Tibial nerve (tissue), 4 donors: ENCODE data around the gene CABLES1. TPM values are rescaled to one million over a fixed set of nuclear protein-coding genes. Genes with fewer than 3 reads are reported as not detected.

ENCODE experiments used
- DNase-seq, 2 donors: peaks; one replicate each; pipeline ENCODE4 v3.0.0-alpha.2; 2019; ENCODE audit warnings: low spot score in 2 of 2
- H3K27ac ChIP-seq, 4 donors: fragments of 200-600 bp; sonication (generic) in 3 of 4; one replicate each; pipeline ENCODE4 v1.5.1; 2017 to 2019; ENCODE audit warnings: mild to moderate bottlenecking in 1 of 4
- H3K27me3 ChIP-seq, 2 donors: fragments of 200-600 bp; sonication (generic) in 1 of 2; one replicate each; pipeline versions ENCODE4 v1.5.1 to v1.6.0; 2017 to 2019
- H3K36me3 ChIP-seq, 3 donors: fragments of 200-600 bp; sonication (generic); one replicate each; pipeline ENCODE4 v1.5.1; 2018 to 2019
- H3K4me1 ChIP-seq, 4 donors: fragments of 200-600 bp; sonication (generic) in 3 of 4; one replicate each; pipeline ENCODE4 v1.5.1; 2017 to 2019
- H3K4me3 ChIP-seq, 4 donors: fragments of 200-600 bp; sonication (generic) in 3 of 4; one replicate each; pipeline ENCODE4 v1.5.1; 2017 to 2019; ENCODE audit warnings: mild to moderate bottlenecking in 1 of 4, moderate library complexity in 1 of 4
- H3K9me3 ChIP-seq, 4 donors: fragments of 200-600 bp; sonication (generic) in 3 of 4; one replicate each; pipeline ENCODE4 v1.5.1; 2017 to 2019
- CTCF ChIP-seq, 5 experiments: fragments of 200-600 bp in 3 of 5; fragments of 450-650 bp in 2 of 5; sonication (generic) in 3 of 5; IDR thresholded peaks; one replicate each; pipeline ENCODE4 v1.5.1; 2016 to 2019; ENCODE audit warnings: antibody characterized with exemption in 5 of 5, mild to moderate bottlenecking in 3 of 5, moderate library complexity in 2 of 5
- EP300 ChIP-seq, 2 donors: sonication (generic); formaldehyde crosslinking; IDR thresholded peaks; one replicate each; pipeline ENCODE4 v1.6.1; 2017; ENCODE audit warnings: antibody characterized with exemption in 2 of 2, mild to moderate bottlenecking in 1 of 2
- POLR2A ChIP-seq, 2 donors: fragments of 450-650 bp; IDR thresholded peaks; one replicate each; pipeline ENCODE4 v1.6.1; 2017; ENCODE audit warnings: antibody characterized with exemption in 2 of 2, mild to moderate bottlenecking in 2 of 2, moderate library complexity in 2 of 2
- WGBS, 2 donors: methylation state at CpG; one replicate each; pipeline ENCODE4 v1.1.5; 2018; 5-methylcytosine and 5-hydroxymethylcytosine counted together
- total RNA-seq, 4 donors: library from RNA; depleted of rRNA; stranded (reverse); fragments of >200 nt; gene quantifications; one replicate each; pipeline ENCODE4 v1.1.0, GENCODE V29; 2016

The CABLES1 gene
- total RNA-seq, 4 donors from 2014 or later, result 17.3 to 32.1 (median 21.2) TPM

DNA sequence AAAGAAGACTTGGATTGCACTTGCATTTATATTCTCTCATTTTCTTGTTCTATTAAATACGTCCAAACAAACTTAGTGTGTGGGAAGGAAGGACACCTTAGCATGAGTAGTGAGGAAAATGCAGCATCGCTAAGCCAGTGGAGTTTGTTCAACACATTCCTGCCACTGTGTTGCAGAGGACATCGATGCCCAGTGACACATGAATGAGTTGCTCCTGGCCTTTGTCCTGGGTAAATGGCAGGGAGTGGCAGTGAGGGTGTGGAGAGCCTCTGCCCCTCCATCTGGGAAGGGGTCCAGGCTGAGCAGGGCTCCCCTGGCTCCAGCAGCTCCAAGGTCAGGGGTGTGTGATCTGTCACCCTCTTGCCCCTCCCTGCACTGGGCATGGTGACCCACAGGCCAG is 75.9 kb downstream of the CABLES1 start:
- DNase-seq, result no peak
- TF ChIP-seq CTCF (IDR thresholded peaks at IDR 0.05) (no peak), POLR2A (IDR thresholded peaks at IDR 0.05) (no peak), EP300 (IDR thresholded peaks at IDR 0.05) (no peak)
- peaks cover 0 to 35% (median 0%) of the 10 kb centered on the region in 3 donors for H3K36me3 ChIP-seq
- 68 to 89% methylated on average over 3 of the region's 3 CpGs for WGBS, 2 donors
- peaks cover 0 to 52% (median 10%) of the 10 kb centered on the region in 4 donors for H3K4me1 ChIP-seq
- no peaks in the 10 kb centered on the region for H3K27me3 ChIP-seq
- H3K9me3 ChIP-seq, result peaks cover 0 to 7% (median 0%) of the 10 kb centered on the region in 4 donors
- peak overlapping the region in 1 of 4 donors; percentile 58 for H3K27ac ChIP-seq
- H3K4me3 ChIP-seq, result no peak overlapping the region

DNA sequence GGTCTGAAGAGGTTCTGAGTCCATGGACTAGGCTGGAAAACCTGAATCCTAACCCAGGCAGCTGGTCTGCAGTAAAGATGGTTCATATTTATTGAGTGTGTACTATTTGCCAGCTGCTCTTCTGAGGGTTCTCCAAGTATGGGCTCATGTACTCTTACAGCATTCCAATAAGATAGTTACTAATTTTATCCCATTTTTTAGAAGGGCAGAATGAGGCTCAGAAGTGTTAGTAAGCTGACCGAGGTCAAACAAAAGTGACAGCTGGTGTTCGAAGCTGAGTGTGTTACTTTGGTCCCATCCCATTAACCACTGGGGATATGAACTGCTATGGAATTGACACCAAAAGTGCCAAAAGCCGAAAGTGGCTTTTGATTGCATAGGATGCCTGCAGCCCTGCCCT is 76.9 kb downstream of the CABLES1 start:
- Histone ChIP-seq H3K9me3 (peaks cover 0 to 7% (median 0%) of the 10 kb centered on the region in 4 donors), H3K36me3 (peaks cover 0 to 41% (median 0%) of the 10 kb centered on the region in 3 donors), H3K27me3 (no peaks in the 10 kb centered on the region), H3K27ac (no peak overlapping the region), H3K4me1 (peaks cover 0 to 51% (median 9%) of the 10 kb centered on the region in 4 donors), H3K4me3 (no peak overlapping the region)
- WGBS, 2 donors, result 91 to 100% methylated on average over 3 of the region's 3 CpGs
- DNase-seq, result no peak
- no peak for TF ChIP-seq EP300 (IDR thresholded peaks at IDR 0.05)
- TF ChIP-seq POLR2A (IDR thresholded peaks at IDR 0.05), result no peak
- no peak for TF ChIP-seq CTCF (IDR thresholded peaks at IDR 0.05)

GRCh38 chr18:23213200-23213599 is 77.9 kb downstream of the CABLES1 start:
- peaks cover 0 to 7% (median 0%) of the 10 kb centered on the region in 4 donors for H3K9me3 ChIP-seq
- H3K36me3 ChIP-seq, result peaks cover 0 to 39% (median 0%) of the 10 kb centered on the region in 3 donors
- TF ChIP-seq CTCF (IDR thresholded peaks at IDR 0.05) (no peak), EP300 (IDR thresholded peaks at IDR 0.05) (no peak), POLR2A (IDR thresholded peaks at IDR 0.05) (no peak)
- H3K4me3 ChIP-seq, result no peak overlapping the region
- H3K4me1 ChIP-seq, result peaks cover 0 to 47% (median 7%) of the 10 kb centered on the region in 4 donors
- DNase-seq, result no peak
- H3K27me3 ChIP-seq, result no peaks in the 10 kb centered on the region
- H3K27ac ChIP-seq, result peak overlapping the region in 1 of 4 donors; percentile 8

DNA sequence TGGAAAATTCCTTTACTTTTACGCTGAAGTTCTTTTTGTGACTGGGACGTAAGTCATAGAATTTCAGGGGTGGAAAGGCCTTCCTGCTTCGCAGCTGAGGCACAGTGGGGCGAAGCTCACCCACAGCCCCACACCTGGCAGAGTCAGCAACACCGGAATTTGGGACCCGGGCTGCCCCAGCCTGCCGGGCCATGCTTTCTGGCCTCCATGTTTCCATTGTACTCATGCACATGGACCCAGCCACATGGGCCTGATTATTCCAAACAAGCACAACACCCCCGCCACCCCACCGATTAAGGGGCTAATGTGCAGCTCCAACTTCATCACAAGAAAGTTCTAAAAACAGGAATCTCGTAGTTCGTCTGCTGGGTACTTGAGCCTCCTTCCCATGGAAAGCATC is 82.5 kb downstream of the CABLES1 start:
- Histone ChIP-seq H3K4me1 (peaks cover 0 to 22% (median 0%) of the 10 kb centered on the region in 4 donors), H3K4me3 (no peak overlapping the region), H3K36me3 (peaks cover 0 to 29% (median 0%) of the 10 kb centered on the region in 3 donors), H3K27ac (no peak overlapping the region), H3K9me3 (no peaks in the 10 kb centered on the region), H3K27me3 (no peaks in the 10 kb centered on the region)
- 95 to 97% methylated on average over 11 of the region's 11 CpGs for WGBS, 2 donors
- DNase-seq, result no peak
- TF ChIP-seq EP300 (IDR thresholded peaks at IDR 0.05), result no peak
- no peak for TF ChIP-seq POLR2A (IDR thresholded peaks at IDR 0.05)
- no peak for TF ChIP-seq CTCF (IDR thresholded peaks at IDR 0.05)

- H3K36me3 ChIP-seq, result peaks cover 0 to 18% (median 0%) of the 10 kb centered on the region in 3 donors
- WGBS, 2 donors, result 50 to 74% methylated on average over 2 to 8 of the region's 8 CpGs
- H3K27me3 ChIP-seq, result no peaks in the 10 kb centered on the region
- H3K4me3 ChIP-seq, result no peak overlapping the region
- no peaks in the 10 kb centered on the region for H3K9me3 ChIP-seq
- DNase-seq, result no peak
- H3K27ac ChIP-seq, result peak overlapping the region in 1 of 4 donors; percentile 11
- TF ChIP-seq CTCF (IDR thresholded peaks at IDR 0.05) (no peak), POLR2A (IDR thresholded peaks at IDR 0.05) (no peak), EP300 (IDR thresholded peaks at IDR 0.05) (no peak)
- H3K4me1 ChIP-seq, result peaks cover 0 to 28% (median 13%) of the 10 kb centered on the region in 4 donors
Measured at GRCh38 chr18:23220355-23220754, 85.1 kb downstream of the CABLES1 start.
